HG02981 (cell line): Measurements from ENCODE around the gene CCT7.

Experiments
- ATAC-seq: cut with Tn5 transposase; IDR thresholded peaks from one replicate; pipeline ENCODE4 v1.9.1; 2021; ENCODE audit warnings: mild to moderate bottlenecking, moderate library complexity; ENCODE audit not compliant: unreplicated experiment

Gene CCT7

GRCh38 chr2:73292316-73292905, 58.3 kb downstream of the CCT7 start:
- no peak for ATAC-seq

GRCh38 chr2:73292906-73293533, 58.9 kb downstream of the CCT7 start:
- ATAC-seq = peak; percentile 6

- peak; percentile 89 for ATAC-seq
Observed at GRCh38 chr2:73293534-73294171, 59.5 kb downstream of the CCT7 start, which contains the start of gene EGR4. Gene EGR4, minus strand, starts transcription at chr2:73293548. Its CDS starts 231 bp downstream, at chr2:73293317.

GRCh38 chr2:73294239-73294638, 60.1 kb downstream of the CCT7 start:
- ATAC-seq = no peak

- no peak for ATAC-seq
Observed at GRCh38 chr2:73295751-73296400, 61.8 kb downstream of the CCT7 start.

GRCh38 chr2:73297151-73297559, 63.0 kb downstream of the CCT7 start:
- no peak for ATAC-seq

- ATAC-seq = no peak
Observed at GRCh38 chr2:73297586-73297985, 63.5 kb downstream of the CCT7 start.

GRCh38 chr2:73300926-73301325, 66.8 kb downstream of the CCT7 start:
- no peak for ATAC-seq

- ATAC-seq = no peak
Observed at GRCh38 chr2:73301636-73302035, 67.5 kb downstream of the CCT7 start.
